Peyer's patch (tissue), 4 donors: ENCODE data around the gene C12orf56.

ENCODE experiments used
- CTCF ChIP-seq, 6 experiments: fragments of 450-650 bp in 4 of 6; fragments of 200-600 bp in 2 of 6; sonication (generic) in 1 of 6; IDR thresholded peaks; one replicate each; pipeline ENCODE4 v1.5.1; 2017 to 2019; ENCODE audit warnings: antibody characterized with exemption in 6 of 6, mild to moderate bottlenecking in 3 of 6, moderate library complexity in 1 of 6
- POLR2A ChIP-seq, 2 donors: fragments of 450-650 bp; IDR thresholded peaks; one replicate each; pipeline ENCODE4 v1.5.1; 2017; ENCODE audit warnings: antibody characterized with exemption in 2 of 2, mild to moderate bottlenecking in 2 of 2, moderate library complexity in 2 of 2

- TF ChIP-seq CTCF (IDR thresholded peaks at IDR 0.05) (no peak), POLR2A (IDR thresholded peaks at IDR 0.05) (no peak)
These were observed 69.9 kb downstream of the C12orf56 start for GRCh38 chr12:64320611-64321010.
